Central memory CD8-positive, alpha-beta T cell (primary cell): ENCODE results near the gene BABAM2.
"Not testable (repeated sequence)": the region's sequence is repeated elsewhere in the genome, so short reads cannot be mapped to it uniquely, and the experiment has no call there.

Experiments
- ATAC-seq: fragments of 150-1000 bp; cut with Tn5 transposase; replicated peaks from 2 replicates; pipeline ENCODE4 v1.10.0; 2022; ENCODE audit warnings: mild to moderate bottlenecking, moderate FRiP score, moderate number of reproducible peaks; ENCODE audit not compliant: poor library complexity, severe bottlenecking; ENCODE audit errors: extremely low read depth
- DNase-seq, 2 donors: peaks; one replicate each; pipeline ENCODE4 v3.0.0; 2021; ENCODE audit warnings: low spot score in 2 of 2
- H3K27ac Mint-ChIP-seq: one replicate; pipeline ENCODE4 v1.8.0; 2022; ENCODE audit warnings: low read depth, mild to moderate bottlenecking, moderate library complexity, mixed read lengths
- H3K27me3 Mint-ChIP-seq: one replicate; pipeline ENCODE4 v1.8.0; 2022; ENCODE audit warnings: mixed read lengths
- H3K36me3 Mint-ChIP-seq: one replicate; pipeline ENCODE4 v1.8.0; 2022; ENCODE audit warnings: mild to moderate bottlenecking, moderate library complexity, mixed read lengths; ENCODE audit not compliant: insufficient read depth
- H3K4me1 Mint-ChIP-seq: one replicate; pipeline ENCODE4 v1.8.0; 2022; ENCODE audit warnings: mixed read lengths
- H3K4me3 Mint-ChIP-seq: one replicate; pipeline ENCODE4 v1.8.0; 2022; ENCODE audit warnings: mild to moderate bottlenecking, moderate library complexity, mixed read lengths
- H3K9me3 Mint-ChIP-seq: one replicate; pipeline ENCODE4 v1.8.0; 2022; ENCODE audit warnings: mixed read lengths

BABAM2 gene

DNA sequence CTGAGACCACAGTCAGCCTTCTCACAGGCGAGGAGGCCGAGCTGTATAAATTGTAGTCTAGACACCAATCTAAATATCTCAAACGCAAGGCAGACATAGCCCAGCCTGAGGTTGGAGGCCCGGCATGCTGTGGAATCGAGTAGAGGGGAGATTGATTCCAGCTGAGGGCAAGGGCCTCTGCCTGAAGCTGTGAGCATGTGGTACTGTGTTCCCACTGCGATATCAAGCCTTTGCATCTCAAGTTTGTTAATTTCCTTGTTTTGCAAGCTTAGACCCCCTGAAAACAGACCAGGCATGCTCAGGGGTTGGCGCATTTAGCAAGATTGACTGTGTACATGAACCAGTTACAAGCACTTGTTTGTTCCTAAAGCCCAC is 437.0 kb downstream of the BABAM2 start:
- H3K4me3 Mint-ChIP-seq, result no peak overlapping the region
- H3K9me3 Mint-ChIP-seq, result no peaks in the 10 kb centered on the region
- no peaks in the 10 kb centered on the region for H3K27me3 Mint-ChIP-seq
- H3K4me1 Mint-ChIP-seq, result peaks cover 12% of the 10 kb centered on the region
- H3K27ac Mint-ChIP-seq, result no peak overlapping the region
- no peaks in the 10 kb centered on the region for H3K36me3 Mint-ChIP-seq
- DNase-seq, result no peak
- no peak for ATAC-seq

DNA sequence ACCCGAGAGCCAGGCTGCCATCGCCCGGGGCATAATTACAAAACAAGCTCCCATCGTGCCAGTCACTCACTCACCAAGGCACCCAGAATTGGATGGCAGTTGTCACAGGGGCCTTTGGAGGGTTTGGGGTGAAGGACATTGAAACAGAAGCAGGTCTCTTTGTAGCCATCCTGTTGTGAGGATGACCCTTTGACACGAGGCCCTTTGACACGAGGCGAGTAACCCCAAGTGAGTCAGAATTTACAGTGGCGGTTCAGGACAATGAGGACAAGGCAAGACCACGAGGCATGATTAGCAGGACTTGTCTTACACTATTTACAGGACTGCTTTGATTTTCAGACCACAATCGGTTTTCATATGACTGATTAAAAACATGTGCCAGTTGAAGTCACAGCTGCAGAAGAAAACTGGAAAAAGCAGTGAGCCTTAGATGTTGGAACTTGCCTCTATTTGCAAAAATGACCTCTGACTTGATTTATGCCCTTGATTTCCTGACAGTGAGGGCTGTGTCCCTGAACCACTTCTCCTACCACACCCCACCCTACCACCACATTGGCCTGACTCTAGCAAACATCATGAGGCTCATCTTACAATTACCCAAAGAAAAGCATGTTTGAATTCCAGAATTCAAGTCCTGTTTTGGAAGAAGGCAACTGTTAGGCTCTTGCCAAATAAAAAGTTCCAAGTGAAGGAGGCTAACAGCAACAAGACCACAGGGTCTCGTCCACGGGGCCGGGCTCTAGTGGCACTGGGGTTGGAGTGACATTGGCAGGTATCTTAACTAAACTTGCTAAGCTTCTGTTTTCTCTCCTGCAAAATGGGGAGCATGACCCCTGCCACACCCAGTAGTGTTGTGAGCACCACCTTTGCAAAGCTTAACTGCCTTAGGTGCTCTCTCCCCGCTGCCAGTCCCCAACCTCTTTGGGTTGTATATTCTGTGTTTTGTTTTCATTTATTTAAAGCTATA is 437.7 kb downstream of the BABAM2 start:
- no peaks in the 10 kb centered on the region for H3K9me3 Mint-ChIP-seq
- no peaks in the 10 kb centered on the region for H3K27me3 Mint-ChIP-seq
- H3K4me3 Mint-ChIP-seq, result no peak overlapping the region
- H3K4me1 Mint-ChIP-seq, result peaks cover 12% of the 10 kb centered on the region
- no peak for ATAC-seq
- DNase-seq, result no peak
- no peak overlapping the region for H3K27ac Mint-ChIP-seq
- H3K36me3 Mint-ChIP-seq, result no peaks in the 10 kb centered on the region

DNA sequence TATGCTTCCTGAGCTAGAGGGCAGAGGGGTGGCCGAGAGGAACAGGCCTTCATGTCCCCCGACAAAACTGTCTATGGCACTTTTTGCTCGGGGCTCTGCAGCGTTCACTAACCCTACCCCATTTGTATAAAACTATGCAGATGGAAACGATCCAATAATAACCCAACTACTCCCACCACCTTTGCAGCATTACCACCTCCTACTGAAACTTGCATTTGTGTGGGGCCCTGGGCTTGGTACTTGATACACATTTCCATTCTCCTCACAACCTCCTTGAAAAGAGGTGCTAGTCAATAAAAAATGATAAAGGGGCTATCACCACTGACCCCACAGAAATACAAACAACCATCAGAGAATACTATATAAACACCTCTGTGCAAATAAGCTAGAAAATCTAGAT is 438.7 kb downstream of the BABAM2 start:
- Mint-ChIP-seq H3K4me1 (peaks cover 12% of the 10 kb centered on the region), H3K27ac (no peak overlapping the region), H3K9me3 (no peaks in the 10 kb centered on the region), H3K4me3 (no peak overlapping the region), H3K36me3 (no peaks in the 10 kb centered on the region), H3K27me3 (no peaks in the 10 kb centered on the region)
- ATAC-seq (no peak), DNase-seq (no peak)

DNA sequence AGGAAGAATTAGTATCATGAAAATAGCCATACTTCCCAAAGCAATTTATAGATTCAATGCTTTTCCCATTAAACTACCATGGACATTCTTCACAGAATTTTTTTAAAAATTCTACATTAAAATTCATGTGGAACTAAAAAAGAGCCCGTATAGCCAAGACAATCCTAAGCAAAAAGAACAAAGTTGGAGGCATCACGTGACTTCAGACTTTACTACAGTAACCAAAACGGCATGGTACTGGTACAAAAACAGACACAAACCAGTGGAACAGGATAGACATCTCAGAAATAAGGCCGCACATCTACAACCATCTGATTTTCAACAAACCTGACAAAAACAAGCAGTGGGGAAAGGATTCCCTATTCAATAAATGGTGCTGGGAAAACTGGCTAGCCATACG is 440.2 kb downstream of the BABAM2 start:
- ATAC-seq, H3K27me3 Mint-ChIP-seq: not testable (repeated sequence)

DNA sequence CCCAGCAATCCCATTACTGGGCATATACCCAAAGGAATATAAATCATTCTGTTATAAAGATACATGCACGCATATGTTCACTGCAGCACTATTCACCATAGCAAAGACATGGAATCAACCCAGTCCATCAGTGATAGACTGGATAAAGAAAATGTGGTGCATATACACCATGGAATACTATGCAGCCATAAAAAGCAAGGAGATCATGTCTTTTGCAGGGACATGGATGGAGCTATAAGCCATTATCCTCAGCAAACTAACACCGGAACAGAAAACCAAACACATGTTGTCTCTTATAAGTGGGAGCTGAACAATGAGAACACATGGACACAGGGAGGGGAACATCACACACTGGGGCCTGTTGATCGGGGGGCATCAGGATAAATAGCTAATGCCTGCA is 441.3 kb downstream of the BABAM2 start:
- not testable (repeated sequence) for H3K9me3 Mint-ChIP-seq, H3K36me3 Mint-ChIP-seq, H3K4me3 Mint-ChIP-seq, DNase-seq, H3K27me3 Mint-ChIP-seq, H3K27ac Mint-ChIP-seq, ATAC-seq
- peaks cover 21% of the 10 kb centered on the region for H3K4me1 Mint-ChIP-seq

More for the DNA sequence above, 440.2 kb downstream of the BABAM2 start:
- DNase-seq, H3K27ac Mint-ChIP-seq, H3K9me3 Mint-ChIP-seq, H3K4me3 Mint-ChIP-seq, H3K36me3 Mint-ChIP-seq: not testable (repeated sequence)
- peaks cover 11% of the 10 kb centered on the region for H3K4me1 Mint-ChIP-seq

DNA sequence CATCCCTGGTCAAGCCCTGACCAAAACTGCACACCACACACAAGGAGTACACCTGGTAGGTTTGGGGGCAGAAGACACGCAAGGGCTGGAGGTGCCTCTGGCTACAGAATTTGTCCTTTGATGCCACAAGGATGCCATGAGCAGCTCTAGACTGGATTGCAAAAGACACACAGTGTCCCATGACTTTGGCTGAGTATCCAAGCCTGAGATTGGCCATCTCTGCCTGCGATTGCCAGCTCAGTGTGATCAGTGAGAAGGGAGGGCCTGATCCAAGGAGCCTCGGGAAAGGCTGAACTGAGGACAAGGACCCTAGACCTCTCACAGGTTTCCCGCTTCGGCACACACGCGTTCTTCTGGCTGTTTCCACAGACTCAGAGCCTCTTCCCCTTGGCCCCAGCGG is 442.2 kb downstream of the BABAM2 start:
- Mint-ChIP-seq H3K9me3 (no peaks in the 10 kb centered on the region), H3K4me3 (no peak overlapping the region), H3K4me1 (peaks cover 23% of the 10 kb centered on the region), H3K36me3 (no peaks in the 10 kb centered on the region), H3K27ac (no peak overlapping the region), H3K27me3 (no peaks in the 10 kb centered on the region)
- ATAC-seq (no peak), DNase-seq (no peak)

DNA sequence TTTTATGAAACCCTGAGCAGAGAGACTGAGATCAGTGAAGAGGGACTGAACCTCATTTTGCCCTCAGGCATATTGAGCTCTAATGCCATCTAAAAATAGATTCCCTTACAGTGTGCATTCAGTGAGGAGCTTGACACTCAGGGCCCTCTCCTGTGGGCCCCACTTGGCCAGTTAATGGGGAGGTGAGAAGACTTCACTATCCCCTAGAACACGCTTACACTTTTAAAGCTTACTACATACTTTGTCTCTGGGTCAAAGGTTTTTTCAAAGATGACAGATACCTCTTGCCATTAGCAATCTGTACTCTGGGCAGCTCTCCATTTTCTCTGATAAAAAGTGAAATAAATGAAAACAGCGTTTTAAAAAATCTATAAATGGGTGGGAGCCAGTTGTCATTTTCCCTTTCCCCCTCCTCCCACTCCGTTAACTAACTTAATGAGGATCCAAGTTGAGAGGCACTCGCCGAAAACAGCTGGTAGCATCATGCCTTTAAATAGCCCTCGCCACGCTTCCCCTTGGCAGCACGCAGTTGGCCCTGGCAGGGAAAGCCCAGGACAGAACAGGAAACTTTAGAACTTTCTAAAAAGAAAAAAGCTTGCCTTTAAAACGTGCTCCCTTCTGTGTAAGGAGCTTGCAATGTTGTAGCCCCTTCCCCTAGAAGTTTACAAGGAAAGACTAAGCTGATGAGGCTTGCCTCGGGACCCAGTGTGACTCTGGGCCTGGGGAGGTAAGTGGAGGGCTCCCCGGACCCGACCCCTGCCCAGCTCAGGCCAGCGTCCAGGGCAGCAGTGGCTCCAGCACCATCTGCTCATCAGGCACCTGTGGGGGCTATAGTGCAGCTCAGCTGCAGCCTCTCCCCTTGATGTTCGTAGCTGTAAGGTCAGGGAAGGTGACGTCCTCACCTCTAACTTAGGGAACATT is 443.3 kb downstream of the BABAM2 start:
- no peak for DNase-seq
- Mint-ChIP-seq H3K9me3 (no peaks in the 10 kb centered on the region), H3K36me3 (no peaks in the 10 kb centered on the region), H3K27ac (no peak overlapping the region), H3K27me3 (no peaks in the 10 kb centered on the region), H3K4me1 (peaks cover 24% of the 10 kb centered on the region), H3K4me3 (no peak overlapping the region)
- no peak for ATAC-seq

DNA sequence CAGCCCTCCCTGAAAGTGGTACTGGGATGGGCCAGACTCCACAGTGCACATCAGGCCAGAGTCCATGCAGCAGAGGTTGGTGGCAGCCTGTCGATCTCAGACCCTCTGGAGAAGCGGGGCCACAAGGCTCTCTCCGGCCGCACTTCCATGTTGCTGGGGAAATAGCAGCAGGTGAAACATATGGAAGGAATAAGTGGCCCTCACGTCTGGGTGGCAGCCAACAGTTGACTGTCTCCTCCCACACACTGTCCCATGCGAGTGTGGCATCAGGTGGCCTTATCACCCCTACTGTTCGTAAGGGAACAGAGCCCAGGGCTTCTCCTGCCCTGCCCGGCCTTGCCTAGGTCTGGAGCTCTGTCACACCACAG is 444.0 kb downstream of the BABAM2 start:
- DNase-seq (no peak), ATAC-seq (no peak)
- H3K36me3 Mint-ChIP-seq, result no peaks in the 10 kb centered on the region
- H3K4me3 Mint-ChIP-seq, result no peak overlapping the region
- H3K27me3 Mint-ChIP-seq, result no peaks in the 10 kb centered on the region
- H3K9me3 Mint-ChIP-seq, result no peaks in the 10 kb centered on the region
- no peak overlapping the region for H3K27ac Mint-ChIP-seq
- peaks cover 23% of the 10 kb centered on the region for H3K4me1 Mint-ChIP-seq

DNA sequence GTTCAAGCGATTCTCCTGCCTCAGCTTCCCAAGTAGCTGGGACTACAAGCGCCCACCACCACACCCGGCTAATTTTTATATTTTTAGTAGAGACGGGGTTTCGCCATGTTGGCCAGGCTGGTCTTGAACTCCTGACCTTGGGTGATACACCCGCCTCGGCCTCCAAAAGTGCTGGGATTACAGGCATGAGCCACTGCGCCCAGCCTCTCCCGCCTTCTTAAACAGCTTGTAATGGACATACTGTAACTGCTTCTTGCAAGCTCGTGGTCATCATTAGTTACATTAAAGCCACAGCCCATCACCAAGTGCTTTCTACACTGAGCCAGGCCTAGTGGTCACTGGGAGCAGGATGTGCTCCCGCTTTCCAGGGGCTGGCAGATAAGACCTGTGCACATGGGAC is 444.7 kb downstream of the BABAM2 start:
- not testable (repeated sequence) for H3K27me3 Mint-ChIP-seq, ATAC-seq, DNase-seq, H3K4me3 Mint-ChIP-seq, H3K36me3 Mint-ChIP-seq, H3K9me3 Mint-ChIP-seq
- H3K4me1 Mint-ChIP-seq, result peaks cover 23% of the 10 kb centered on the region
- H3K27ac Mint-ChIP-seq, result peak overlapping the region; percentile 47

DNA sequence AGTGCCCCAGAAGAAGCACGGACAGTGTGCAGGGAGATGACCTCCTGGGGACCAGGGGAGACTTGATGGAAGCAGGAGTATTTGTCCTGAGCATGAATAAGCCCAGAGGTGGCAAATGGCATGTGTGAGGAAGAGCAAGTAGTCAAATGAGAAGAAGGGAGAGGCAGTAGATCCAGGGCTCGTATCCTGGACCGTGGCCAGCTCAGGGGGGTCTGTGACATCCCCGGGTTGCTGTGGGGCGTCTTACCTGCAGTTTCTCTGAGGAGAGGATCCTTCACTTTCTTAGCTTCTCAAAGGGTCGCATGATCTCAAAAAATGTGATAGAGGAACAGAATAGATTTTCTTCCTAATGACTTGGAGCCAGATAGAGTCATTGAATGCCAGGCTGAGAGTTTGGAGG is 445.1 kb downstream of the BABAM2 start:
- Mint-ChIP-seq H3K27me3 (no peaks in the 10 kb centered on the region), H3K9me3 (no peaks in the 10 kb centered on the region), H3K4me3 (no peak overlapping the region), H3K27ac (peak overlapping the region; percentile 47), H3K4me1 (peaks cover 23% of the 10 kb centered on the region), H3K36me3 (no peaks in the 10 kb centered on the region)
- ATAC-seq (no peak), DNase-seq (no peak)

DNA sequence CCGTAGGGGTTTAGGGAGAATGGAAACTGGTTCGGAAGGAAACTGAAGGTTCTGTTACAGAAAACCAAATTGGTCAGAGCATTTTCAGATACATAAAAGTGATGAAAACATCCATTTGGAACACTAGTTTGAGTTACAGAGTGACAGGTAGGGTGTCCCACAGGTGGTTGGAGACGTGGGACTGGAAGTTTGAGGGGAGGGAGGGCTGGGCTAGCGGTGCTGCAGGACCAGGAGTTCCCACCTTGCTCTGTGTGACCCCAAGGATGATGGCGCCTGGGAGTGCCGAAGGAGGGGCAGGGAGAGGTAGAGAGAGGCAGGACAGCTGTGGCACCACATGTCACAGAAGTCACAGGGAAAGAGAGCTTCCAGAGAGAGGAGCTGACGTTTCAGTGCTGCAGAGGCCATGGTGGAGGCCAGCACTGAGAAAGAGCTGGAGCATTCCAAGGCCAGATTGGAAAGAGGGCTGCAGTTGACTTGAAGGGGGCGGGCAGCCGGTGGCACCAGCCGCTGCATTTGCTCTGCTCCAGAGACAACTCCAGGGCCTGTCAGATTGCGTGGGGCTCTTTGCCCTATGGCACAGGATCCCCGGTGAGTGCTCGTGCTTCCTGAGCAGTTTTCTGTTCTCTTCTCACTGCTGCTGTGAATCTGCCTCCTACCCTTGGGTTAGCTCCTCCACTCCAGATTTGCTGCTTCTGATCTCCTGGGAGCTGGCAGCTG is 445.9 kb downstream of the BABAM2 start:
- Mint-ChIP-seq H3K4me1 (peaks cover 27% of the 10 kb centered on the region), H3K27ac (peak overlapping the region; percentile 47), H3K27me3 (no peaks in the 10 kb centered on the region), H3K36me3 (no peaks in the 10 kb centered on the region), H3K4me3 (no peak overlapping the region), H3K9me3 (no peaks in the 10 kb centered on the region)
- no peak for DNase-seq
- no peak for ATAC-seq

DNA sequence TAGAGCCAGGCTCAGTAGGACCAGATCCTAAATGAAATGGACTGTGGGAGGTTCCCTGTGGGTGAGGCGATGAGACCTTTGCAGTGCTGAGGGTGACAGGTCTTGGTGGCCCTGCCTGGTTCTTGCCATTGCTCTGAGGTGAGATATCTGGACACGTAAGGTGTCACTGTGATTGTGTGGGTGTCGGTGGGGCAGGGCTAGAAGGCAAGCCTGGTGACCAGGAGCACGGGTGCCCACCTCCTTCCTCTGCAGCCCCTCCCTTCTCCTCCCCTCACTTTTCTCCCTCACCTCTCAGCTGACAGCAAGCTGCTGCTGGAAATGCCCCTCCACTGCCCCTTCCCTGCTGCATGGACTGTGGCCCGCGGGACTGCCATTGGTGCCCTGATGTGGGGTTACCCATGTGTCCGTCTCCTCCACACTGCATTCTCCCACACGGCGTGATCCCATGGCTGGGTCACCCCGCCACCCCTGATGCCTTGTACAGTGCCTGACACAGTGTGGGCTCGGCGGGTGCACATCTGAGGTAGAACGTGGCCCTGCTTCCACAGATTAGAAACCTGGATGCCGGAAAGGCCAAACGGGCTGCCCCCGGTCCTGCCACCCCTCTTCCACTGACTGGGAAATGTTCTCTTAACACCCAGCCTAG is 446.6 kb downstream of the BABAM2 start:
- no peaks in the 10 kb centered on the region for H3K27me3 Mint-ChIP-seq
- no peaks in the 10 kb centered on the region for H3K9me3 Mint-ChIP-seq
- DNase-seq, result no peak
- no peak overlapping the region for H3K4me3 Mint-ChIP-seq
- peak overlapping the region; percentile 47 for H3K27ac Mint-ChIP-seq
- no peak for ATAC-seq
- H3K4me1 Mint-ChIP-seq, result peaks cover 27% of the 10 kb centered on the region
- no peaks in the 10 kb centered on the region for H3K36me3 Mint-ChIP-seq
